ENCODE data around the gene ESPL1. TPM values are rescaled to one million over a fixed set of nuclear protein-coding genes. Genes with fewer than 3 reads are reported as not detected.
"Not testable (repeated sequence)": the region's sequence is repeated elsewhere in the genome, so short reads cannot be mapped to it uniquely, and the experiment has no call there.

Gene ESPL1
- total RNA-seq, 1 donor from 2014 or later: 20.8 TPM

DNA sequence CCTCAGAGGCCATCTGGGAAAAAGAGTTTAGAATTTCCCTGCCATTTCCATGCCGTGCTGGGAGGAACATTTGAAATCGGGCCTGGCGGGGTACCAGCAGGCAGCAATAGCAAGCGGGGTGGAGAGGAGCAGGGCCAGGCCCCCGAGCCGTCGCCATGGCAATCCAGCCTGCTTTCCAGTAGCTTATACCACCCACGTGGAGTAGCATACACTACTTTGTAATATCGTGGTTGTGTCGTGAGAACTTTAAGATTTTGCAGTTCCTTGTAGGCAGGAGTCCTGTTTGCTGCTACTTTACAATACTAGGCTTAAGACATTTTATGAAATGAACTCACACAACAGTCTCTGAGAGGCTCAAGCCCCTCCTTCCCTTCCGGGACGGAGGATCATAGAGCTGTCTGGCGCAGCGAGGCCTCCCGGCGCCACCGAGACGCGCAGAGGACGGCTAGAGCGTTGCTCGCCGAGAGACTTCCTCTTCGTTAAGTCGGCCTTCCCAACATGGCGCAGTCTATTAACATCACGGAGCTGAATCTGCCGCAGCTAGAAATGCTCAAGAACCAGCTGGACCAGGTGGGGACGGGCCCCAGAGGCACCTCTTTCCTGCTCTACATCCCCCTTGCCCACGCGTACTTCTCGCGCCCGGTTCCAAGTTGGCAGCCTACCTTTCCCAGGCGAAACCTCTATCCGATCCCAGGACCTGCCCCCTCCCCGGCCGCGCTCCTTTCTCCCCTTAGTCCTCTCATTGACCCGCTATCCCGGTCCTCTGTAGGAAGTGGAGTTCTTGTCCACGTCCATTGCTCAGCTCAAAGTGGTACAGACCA is 27.2 kb downstream of the ESPL1 start, which contains the start of gene PFDN5:
TSS of gene PFDN5 (plus strand) at position 473 of the 821 bp plus-strand sequence. CDS start at position 499, 26 bp downstream.
- Mint-ChIP-seq H3K27ac (peak within 1 kb of the TSS; percentile 98), H3K4me3 (peak within 1 kb of the TSS; percentile 99), H3K27me3 (ENCODE audit: low read depth) (no peaks in the 10 kb centered on the region), H3K36me3 (peaks cover 9% of the 10 kb centered on the region), H3K9me3 (no peaks in the 10 kb centered on the region), H3K4me1 (peaks cover 26% of the 10 kb centered on the region)
- TF ChIP-seq, protein P1, sequence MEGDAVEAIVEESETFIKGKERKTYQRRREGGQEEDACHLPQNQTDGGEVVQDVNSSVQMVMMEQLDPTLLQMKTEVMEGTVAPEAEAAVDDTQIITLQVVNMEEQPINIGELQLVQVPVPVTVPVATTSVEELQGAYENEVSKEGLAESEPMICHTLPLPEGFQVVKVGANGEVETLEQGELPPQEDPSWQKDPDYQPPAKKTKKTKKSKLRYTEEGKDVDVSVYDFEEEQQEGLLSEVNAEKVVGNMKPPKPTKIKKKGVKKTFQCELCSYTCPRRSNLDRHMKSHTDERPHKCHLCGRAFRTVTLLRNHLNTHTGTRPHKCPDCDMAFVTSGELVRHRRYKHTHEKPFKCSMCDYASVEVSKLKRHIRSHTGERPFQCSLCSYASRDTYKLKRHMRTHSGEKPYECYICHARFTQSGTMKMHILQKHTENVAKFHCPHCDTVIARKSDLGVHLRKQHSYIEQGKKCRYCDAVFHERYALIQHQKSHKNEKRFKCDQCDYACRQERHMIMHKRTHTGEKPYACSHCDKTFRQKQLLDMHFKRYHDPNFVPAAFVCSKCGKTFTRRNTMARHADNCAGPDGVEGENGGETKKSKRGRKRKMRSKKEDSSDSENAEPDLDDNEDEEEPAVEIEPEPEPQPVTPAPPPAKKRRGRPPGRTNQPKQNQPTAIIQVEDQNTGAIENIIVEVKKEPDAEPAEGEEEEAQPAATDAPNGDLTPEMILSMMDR (IDR thresholded peaks at IDR 0.05; ENCODE audit: unreplicated experiment): no peak
- DNase-seq (ENCODE audit: low spot score in 2 of 2, unreplicated experiment in 2 of 2): peak; percentile 55 to 81

DNA sequence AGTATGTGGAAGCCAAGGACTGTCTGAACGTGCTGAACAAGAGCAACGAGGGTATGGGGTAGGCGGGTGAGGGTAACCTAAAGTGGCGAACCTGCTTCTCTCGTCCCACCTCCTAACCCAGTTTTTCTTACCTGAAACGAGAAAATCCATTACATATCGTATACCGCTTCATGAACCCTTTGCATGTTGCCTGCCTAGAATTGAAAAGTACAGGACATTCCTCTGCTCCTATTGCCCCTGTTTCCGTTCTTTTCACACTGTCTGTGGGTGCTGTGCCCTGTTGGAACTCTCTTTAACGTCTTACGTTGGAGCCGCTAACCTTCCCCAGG is 27.8 kb downstream of the ESPL1 start:
- DNase-seq (ENCODE audit: low spot score in 2 of 2, unreplicated experiment in 2 of 2): no peak
- Mint-ChIP-seq H3K4me1 (peaks cover 31% of the 10 kb centered on the region), H3K27ac (peak overlapping the region; percentile 98), H3K9me3 (no peaks in the 10 kb centered on the region), H3K36me3 (peaks cover 9% of the 10 kb centered on the region), H3K27me3 (ENCODE audit: low read depth) (no peaks in the 10 kb centered on the region), H3K4me3 (peak overlapping the region; percentile 99)
- TF ChIP-seq, protein P1 (IDR thresholded peaks at IDR 0.05; ENCODE audit: unreplicated experiment): no peak

DNA sequence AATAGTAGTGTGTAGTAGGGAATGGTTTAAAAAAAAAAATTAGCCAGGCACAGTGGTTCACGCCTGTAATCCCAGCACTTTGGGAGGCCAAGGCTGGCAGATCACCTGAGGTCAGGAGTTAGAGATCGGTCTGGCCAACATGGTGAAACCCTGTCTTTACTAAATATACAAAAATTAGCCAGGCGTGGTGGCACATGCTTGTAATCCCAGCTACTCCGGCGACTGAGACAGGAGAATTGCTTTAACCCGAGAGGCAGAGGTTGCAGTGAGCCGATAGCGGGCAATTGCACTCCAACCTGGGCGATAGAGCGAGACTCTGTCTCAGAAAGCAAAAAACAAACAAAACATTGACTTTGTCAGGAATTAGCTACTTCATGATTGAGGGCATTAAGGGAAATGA is 29.0 kb downstream of the ESPL1 start:
- peaks cover 12% of the 10 kb centered on the region for H3K36me3 Mint-ChIP-seq
- peak overlapping the region; percentile 22 for H3K4me3 Mint-ChIP-seq
- not testable (repeated sequence) for DNase-seq (ENCODE audit: low spot score in 2 of 2, unreplicated experiment in 2 of 2); H3K9me3 Mint-ChIP-seq; H3K27me3 Mint-ChIP-seq (ENCODE audit: low read depth)
- peaks cover 37% of the 10 kb centered on the region for H3K4me1 Mint-ChIP-seq
- H3K27ac Mint-ChIP-seq: peak overlapping the region; percentile 14

DNA sequence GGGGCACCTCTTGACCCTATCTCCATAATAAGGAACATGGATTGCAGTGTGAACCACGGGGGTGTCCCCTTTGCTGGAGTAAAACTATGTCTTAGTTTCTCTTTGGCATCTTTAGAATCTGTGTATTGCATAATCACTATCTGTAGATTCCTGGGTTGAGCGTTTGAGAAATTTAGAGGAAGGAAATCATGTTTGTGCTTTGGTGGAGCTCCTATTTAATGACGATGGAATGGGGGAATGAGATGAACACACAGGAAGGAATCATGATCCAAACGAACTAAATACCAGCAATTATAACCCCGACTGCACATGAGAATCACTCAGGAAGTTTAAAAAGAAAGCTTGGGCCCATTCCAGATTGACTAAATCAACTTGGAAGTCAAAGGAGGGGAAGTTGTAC is 30.1 kb downstream of the ESPL1 start:
- Mint-ChIP-seq H3K4me1 (peaks cover 41% of the 10 kb centered on the region), H3K27me3 (ENCODE audit: low read depth) (no peaks in the 10 kb centered on the region), H3K9me3 (no peaks in the 10 kb centered on the region), H3K27ac (peak overlapping the region; percentile 23), H3K4me3 (peak overlapping the region; percentile 24), H3K36me3 (peaks cover 17% of the 10 kb centered on the region)
- DNase-seq (ENCODE audit: low spot score in 2 of 2, unreplicated experiment in 2 of 2): no peak
- TF ChIP-seq, protein P1 (IDR thresholded peaks at IDR 0.05; ENCODE audit: unreplicated experiment): no peak

DNA sequence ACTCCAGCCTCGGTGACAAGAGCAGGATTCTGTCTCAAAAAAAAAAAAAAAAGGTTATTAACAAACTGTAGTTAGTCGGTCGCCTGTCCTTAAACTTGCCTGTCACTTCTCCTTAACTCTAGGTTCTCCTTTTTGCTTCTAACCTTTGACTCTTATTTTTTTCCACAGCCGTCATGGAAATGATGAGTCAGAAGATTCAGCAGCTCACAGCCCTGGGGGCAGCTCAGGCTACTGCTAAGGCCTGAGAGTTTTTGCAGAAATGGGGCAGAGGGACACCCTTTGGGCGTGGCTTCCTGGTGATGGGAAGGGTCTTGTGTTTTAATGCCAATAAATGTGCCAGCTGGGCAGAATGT is 31.0 kb downstream of the ESPL1 start:
- H3K36me3 Mint-ChIP-seq: peaks cover 14% of the 10 kb centered on the region
- no peak for DNase-seq (ENCODE audit: low spot score in 2 of 2, unreplicated experiment in 2 of 2)
- H3K9me3 Mint-ChIP-seq: no peaks in the 10 kb centered on the region
- H3K4me1 Mint-ChIP-seq: peaks cover 41% of the 10 kb centered on the region
- no peaks in the 10 kb centered on the region for H3K27me3 Mint-ChIP-seq (ENCODE audit: low read depth)
- peak overlapping the region; percentile 92 for H3K27ac Mint-ChIP-seq
- TF ChIP-seq, protein P1 (IDR thresholded peaks at IDR 0.05; ENCODE audit: unreplicated experiment): no peak
- H3K4me3 Mint-ChIP-seq: peak overlapping the region; percentile 94

DNA sequence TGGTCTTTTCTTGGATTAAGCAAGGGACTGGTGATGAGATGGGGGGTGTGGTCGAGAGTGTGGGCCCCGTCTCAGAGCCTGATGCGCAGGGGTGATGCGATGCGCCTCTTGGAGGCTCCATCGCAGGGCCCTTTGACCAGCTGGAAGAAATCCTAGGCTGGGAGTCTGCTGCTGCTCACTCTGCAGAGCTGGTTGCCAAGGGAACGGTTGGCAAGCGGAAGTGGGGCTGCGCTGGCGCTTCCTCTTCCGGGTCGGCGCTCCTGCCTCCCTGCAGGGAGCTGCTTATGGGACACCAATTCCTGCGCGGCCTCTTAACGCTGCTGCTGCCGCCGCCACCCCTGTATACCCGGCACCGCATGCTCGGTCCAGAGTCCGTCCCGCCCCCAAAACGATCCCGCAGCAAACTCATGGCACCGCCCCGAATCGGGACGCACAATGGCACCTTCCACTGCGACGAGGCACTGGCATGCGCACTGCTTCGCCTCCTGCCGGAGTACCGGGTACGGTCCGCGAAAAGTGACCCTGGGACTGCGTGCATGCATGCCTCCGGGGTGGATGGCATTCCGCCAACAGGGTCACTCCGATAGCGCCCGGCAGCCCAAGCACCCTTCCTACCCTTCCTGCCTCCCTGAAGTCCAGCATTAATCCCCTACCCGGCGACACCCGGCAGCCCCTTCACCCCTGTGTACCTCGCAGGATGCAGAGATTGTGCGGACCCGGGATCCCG is 31.5 kb downstream of the ESPL1 start, which contains the start of gene MYG1:
TSS of gene MYG1 (plus strand) at position 242 of the 727 bp plus-strand sequence. CDS start at position 285, 43 bp downstream.
- Mint-ChIP-seq H3K36me3 (peaks cover 14% of the 10 kb centered on the region), H3K27ac (peak within 1 kb of the TSS; percentile 92)

More for the DNA sequence above, 31.5 kb downstream of the ESPL1 start, which contains the start of gene MYG1:
- DNase-seq (ENCODE audit: low spot score in 2 of 2, unreplicated experiment in 2 of 2): peak; percentile 61 to 78
- Mint-ChIP-seq H3K4me3 (peak within 1 kb of the TSS; percentile 94), H3K27me3 (ENCODE audit: low read depth) (no peaks in the 10 kb centered on the region), H3K4me1 (peaks cover 41% of the 10 kb centered on the region), H3K9me3 (no peaks in the 10 kb centered on the region)
- TF ChIP-seq, protein P1 (IDR thresholded peaks at IDR 0.05; ENCODE audit: unreplicated experiment): no peak

All from mesothelial cell of epicardium (in vitro differentiated cells).